ENCODE data around the gene ARNT2.

Gene ARNT2

DNA sequence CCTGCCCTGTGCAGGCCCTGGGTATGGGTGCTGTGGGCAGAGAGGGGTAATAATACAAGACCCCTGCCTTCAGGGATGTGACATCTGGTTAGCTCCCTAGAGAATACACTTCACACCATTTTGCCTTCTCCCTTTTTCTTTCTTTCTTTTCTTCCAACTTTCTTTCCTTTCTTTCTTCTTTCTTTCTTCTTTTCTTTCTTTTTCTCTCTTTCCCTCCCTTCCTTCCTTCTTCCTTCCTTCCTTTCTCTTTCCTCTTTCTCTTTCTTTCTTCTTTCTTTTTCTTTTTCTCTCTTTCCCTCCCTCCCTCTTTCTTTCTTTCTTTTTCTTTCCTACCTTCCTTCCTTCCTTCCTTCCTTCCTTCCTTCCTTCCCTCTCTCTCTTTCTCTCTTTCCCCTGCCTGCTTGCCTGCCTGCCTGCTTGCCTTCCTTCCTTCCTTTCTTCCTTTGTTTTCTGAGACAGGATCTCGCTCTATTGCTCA is 222.5 kb downstream of the ARNT2 start:
- Histone ChIP-seq H3K4me1 (ENCODE audit: insufficient read depth, low read length) (no peaks in the 10 kb centered on the region), H3K9me3 (ENCODE audit: insufficient read depth, low read depth, low read length) (peaks cover 16% of the 10 kb centered on the region; the same call in 1 of the 2 replicates), H3K27me3 (ENCODE audit: insufficient read depth, low read length) (no peaks in the 10 kb centered on the region), H3K36me3 (ENCODE audit: insufficient read depth, low read depth, low read length) (no peaks in the 10 kb centered on the region), H3K9ac (ENCODE audit: low read depth, low read length) (no peak overlapping the region), H3K27ac (ENCODE audit: low read length) (no peak overlapping the region), H3K4me3 (ENCODE audit: low read length) (no peak overlapping the region)

DNA sequence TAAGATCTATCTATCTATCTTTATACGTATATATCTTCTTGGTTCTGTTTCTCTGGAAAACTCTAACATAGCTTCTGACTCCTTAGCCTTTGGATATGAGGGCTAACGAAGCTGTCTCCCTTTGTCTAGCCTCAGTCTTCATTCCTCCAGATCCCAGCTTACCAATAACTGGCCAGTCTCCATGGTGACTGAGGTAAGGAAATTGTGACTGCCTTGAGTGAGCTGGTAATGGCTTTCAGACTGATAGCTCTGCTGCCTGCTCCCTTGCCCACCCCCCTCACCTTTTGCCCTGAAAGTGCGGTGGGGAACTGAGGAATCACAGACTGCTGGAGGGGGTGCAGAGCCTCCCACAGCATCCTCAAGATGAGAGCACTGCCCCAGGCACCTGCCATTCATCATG is 225.2 kb downstream of the ARNT2 start:
- H3K9ac ChIP-seq (ENCODE audit: low read depth, low read length): no peak overlapping the region
- no peaks in the 10 kb centered on the region for H3K36me3 ChIP-seq (ENCODE audit: insufficient read depth, low read depth, low read length)
- no peak overlapping the region for H3K4me3 ChIP-seq (ENCODE audit: low read length)
- no peaks in the 10 kb centered on the region for H3K4me1 ChIP-seq (ENCODE audit: insufficient read depth, low read length)
- H3K27ac ChIP-seq (ENCODE audit: low read length): no peak overlapping the region
- H3K9me3 ChIP-seq (ENCODE audit: insufficient read depth, low read depth, low read length): no peaks in the 10 kb centered on the region
- H3K27me3 ChIP-seq (ENCODE audit: insufficient read depth, low read length): no peaks in the 10 kb centered on the region

DNA sequence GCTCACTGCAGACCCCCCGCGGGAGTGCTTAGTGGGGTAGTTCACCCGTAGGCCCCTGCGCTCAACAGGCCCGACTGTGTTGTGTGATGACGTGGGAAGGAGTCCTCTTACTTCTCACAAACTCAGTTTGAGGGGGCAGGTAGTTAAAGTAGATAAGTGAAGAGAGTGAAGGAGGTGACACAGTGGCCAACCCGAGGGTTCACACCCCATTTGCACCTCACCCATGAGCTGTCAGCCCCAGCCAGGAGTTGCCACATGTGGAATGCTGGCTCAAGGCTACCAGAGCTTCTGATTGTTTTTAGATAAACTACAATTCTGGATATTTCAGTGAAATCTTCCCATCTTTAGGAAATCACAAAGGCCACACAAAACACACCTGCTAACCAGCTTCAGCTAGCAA is 226.8 kb downstream of the ARNT2 start:
- Histone ChIP-seq H3K27me3 (ENCODE audit: insufficient read depth, low read length) (no peaks in the 10 kb centered on the region), H3K36me3 (ENCODE audit: insufficient read depth, low read depth, low read length) (no peaks in the 10 kb centered on the region), H3K9ac (ENCODE audit: low read depth, low read length) (no peak overlapping the region), H3K4me1 (ENCODE audit: insufficient read depth, low read length) (no peaks in the 10 kb centered on the region), H3K27ac (ENCODE audit: low read length) (no peak overlapping the region), H3K9me3 (ENCODE audit: insufficient read depth, low read depth, low read length) (no peaks in the 10 kb centered on the region), H3K4me3 (ENCODE audit: low read length) (no peak overlapping the region)

DNA sequence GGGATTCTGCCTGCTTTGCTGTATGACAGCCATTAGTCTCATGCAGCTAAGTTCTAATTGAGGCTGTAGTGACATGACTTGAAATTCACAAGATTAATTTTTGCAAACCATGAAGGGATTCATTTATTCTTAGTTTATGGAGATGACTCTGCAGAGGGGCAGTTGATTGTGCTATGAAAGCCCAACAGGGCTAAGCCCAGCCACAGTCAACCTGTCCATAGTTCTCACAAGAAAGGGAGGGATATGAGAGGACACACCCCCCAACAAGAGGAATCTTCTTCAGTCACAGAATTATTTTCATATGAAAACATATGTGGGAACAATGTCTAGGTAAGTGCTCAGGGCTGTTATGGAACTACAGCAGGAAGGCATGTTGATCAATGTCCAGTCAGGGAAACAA is 229.0 kb downstream of the ARNT2 start:
- Histone ChIP-seq H3K27me3 (ENCODE audit: insufficient read depth, low read length) (no peaks in the 10 kb centered on the region), H3K27ac (ENCODE audit: low read length) (no peak overlapping the region), H3K4me3 (ENCODE audit: low read length) (no peak overlapping the region), H3K36me3 (ENCODE audit: insufficient read depth, low read depth, low read length) (no peaks in the 10 kb centered on the region), H3K9ac (ENCODE audit: low read depth, low read length) (no peak overlapping the region), H3K4me1 (ENCODE audit: insufficient read depth, low read length) (no peaks in the 10 kb centered on the region), H3K9me3 (ENCODE audit: insufficient read depth, low read depth, low read length) (no peaks in the 10 kb centered on the region)

DNA sequence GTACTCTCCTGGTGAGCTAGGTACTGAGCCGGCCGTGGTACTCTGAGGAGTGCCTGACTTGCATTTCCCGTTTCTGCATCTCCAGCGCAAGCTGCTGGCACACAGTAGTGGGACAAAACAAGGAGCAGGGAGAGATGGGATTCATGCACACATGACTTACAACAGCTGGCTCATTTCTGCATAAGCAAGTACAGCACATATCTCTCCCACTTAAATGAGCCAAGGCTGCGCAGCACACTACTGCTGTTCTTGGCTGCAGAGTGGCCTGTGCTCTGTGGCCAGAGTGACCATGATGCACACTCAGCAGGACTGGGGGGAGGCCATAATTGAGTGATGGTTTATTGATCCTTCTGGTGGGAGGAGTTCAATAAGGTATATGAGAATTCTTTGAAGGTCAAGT is 231.8 kb downstream of the ARNT2 start:
- Histone ChIP-seq H3K4me1 (ENCODE audit: insufficient read depth, low read length) (no peaks in the 10 kb centered on the region), H3K27ac (ENCODE audit: low read length) (no peak overlapping the region), H3K9me3 (ENCODE audit: insufficient read depth, low read depth, low read length) (peaks cover 9% of the 10 kb centered on the region; the same call in 1 of the 2 replicates), H3K36me3 (ENCODE audit: insufficient read depth, low read depth, low read length) (no peaks in the 10 kb centered on the region), H3K9ac (ENCODE audit: low read depth, low read length) (no peak overlapping the region), H3K27me3 (ENCODE audit: insufficient read depth, low read length) (no peaks in the 10 kb centered on the region), H3K4me3 (ENCODE audit: low read length) (no peak overlapping the region)

DNA sequence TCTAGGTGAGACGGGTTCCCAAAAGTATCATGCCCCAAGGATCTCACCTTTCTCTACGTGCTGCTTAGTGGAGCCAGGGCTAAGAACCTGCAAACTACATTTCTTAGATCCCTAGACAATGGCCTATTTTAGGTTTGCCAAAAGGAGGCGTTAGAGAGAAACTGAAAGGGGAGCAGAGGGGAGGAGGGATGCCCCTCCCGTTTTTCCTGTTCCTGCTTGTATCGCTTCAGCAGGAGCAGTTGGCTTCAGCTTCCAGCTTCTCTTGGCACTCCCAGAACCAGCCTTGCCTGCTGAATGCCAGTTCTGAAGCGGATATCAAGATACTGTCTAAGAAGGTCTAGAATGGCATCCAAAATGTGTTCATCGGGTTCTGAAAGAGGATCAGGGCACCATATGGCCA is 232.5 kb downstream of the ARNT2 start:
- H3K27ac ChIP-seq (ENCODE audit: low read length): no peak overlapping the region
- H3K9me3 ChIP-seq (ENCODE audit: insufficient read depth, low read depth, low read length): peaks cover 10% of the 10 kb centered on the region
- no peak overlapping the region for H3K9ac ChIP-seq (ENCODE audit: low read depth, low read length)
- no peaks in the 10 kb centered on the region for H3K4me1 ChIP-seq (ENCODE audit: insufficient read depth, low read length)
- no peaks in the 10 kb centered on the region for H3K36me3 ChIP-seq (ENCODE audit: insufficient read depth, low read depth, low read length)
- no peak overlapping the region for H3K4me3 ChIP-seq (ENCODE audit: low read length)
- no peaks in the 10 kb centered on the region for H3K27me3 ChIP-seq (ENCODE audit: insufficient read depth, low read length)

DNA sequence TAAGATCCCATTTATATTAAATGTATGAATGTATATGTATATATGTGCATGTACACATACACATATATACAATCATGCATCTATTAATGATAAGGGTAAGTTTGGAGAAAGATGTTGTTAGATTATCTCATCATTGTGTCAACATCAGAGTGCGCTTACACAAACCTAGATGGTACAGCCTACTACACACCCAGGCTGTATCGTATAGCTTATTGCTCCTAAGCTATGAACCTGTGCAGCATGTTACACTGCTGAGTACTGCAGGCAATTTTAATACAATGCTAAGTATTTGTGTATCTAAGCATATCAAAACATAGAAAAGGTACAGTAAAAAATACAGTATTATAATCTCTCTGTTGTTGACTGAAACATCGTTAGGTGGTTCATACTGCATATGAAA is 233.6 kb downstream of the ARNT2 start:
- Histone ChIP-seq H3K9me3 (ENCODE audit: insufficient read depth, low read depth, low read length) (peaks cover 10% of the 10 kb centered on the region), H3K36me3 (ENCODE audit: insufficient read depth, low read depth, low read length) (no peaks in the 10 kb centered on the region), H3K27ac (ENCODE audit: low read length) (no peak overlapping the region), H3K27me3 (ENCODE audit: insufficient read depth, low read length) (no peaks in the 10 kb centered on the region), H3K4me1 (ENCODE audit: insufficient read depth, low read length) (no peaks in the 10 kb centered on the region), H3K4me3 (ENCODE audit: low read length) (no peak overlapping the region), H3K9ac (ENCODE audit: low read depth, low read length) (no peak overlapping the region)

DNA sequence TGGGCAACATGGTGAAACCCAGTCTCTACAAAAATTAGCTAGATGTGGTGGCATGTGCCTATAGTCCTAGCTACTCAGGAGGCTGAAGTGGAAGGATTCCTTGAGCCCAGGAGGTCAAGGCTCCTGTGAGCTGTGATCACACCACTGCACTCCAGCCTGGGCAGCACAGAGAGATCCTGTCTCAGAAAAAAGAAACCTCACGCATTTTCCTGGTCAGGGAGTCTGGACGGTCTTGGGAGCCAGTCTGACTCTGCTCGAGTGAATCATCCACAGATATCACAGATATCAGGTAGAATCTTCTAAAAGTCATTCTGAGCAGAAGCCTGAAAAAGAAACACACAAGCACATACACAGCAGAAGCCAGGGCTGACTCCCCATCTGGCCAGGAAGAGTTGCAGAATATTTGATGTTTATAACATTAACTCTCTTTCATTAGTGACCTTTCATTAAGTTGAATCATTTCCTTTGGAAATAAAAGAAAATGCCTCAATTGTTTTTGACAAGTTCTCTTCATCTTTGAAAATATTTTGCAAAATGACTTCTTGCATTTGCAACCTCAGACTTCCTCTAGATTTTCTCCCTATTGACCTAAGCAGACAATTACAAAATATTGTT is 234.5 kb downstream of the ARNT2 start:
- Histone ChIP-seq H3K9me3 (ENCODE audit: insufficient read depth, low read depth, low read length) (peaks cover 10% of the 10 kb centered on the region), H3K9ac (ENCODE audit: low read depth, low read length) (no peak overlapping the region), H3K4me3 (ENCODE audit: low read length) (no peak overlapping the region), H3K27me3 (ENCODE audit: insufficient read depth, low read length) (no peaks in the 10 kb centered on the region), H3K27ac (ENCODE audit: low read length) (no peak overlapping the region), H3K36me3 (ENCODE audit: insufficient read depth, low read depth, low read length) (no peaks in the 10 kb centered on the region), H3K4me1 (ENCODE audit: insufficient read depth, low read length) (no peaks in the 10 kb centered on the region)

DNA sequence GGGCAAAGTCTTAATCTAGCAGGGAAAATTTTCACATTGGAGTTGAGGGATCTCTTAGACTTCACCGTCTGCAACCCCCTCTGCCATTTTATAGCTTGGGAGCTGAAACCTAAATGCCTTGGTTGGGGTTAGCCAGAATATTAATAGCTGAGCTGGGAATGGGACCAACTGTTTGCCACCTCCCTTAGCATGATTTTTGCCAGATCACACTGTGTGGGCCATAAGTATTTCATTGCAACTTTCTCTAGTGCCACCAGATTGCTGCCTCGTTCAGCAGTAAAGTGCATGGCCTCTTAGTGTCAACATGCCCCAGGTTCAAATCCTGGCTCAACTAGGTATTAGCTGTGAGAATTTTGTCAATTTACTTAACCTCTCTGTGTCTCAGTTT is 235.0 kb downstream of the ARNT2 start:
- Histone ChIP-seq H3K4me3 (ENCODE audit: low read length) (no peak overlapping the region), H3K27ac (ENCODE audit: low read length) (no peak overlapping the region), H3K9me3 (ENCODE audit: insufficient read depth, low read depth, low read length) (peaks cover 10% of the 10 kb centered on the region), H3K27me3 (ENCODE audit: insufficient read depth, low read length) (no peaks in the 10 kb centered on the region), H3K4me1 (ENCODE audit: insufficient read depth, low read length) (no peaks in the 10 kb centered on the region), H3K36me3 (ENCODE audit: insufficient read depth, low read depth, low read length) (no peaks in the 10 kb centered on the region), H3K9ac (ENCODE audit: low read depth, low read length) (no peak overlapping the region)

DNA sequence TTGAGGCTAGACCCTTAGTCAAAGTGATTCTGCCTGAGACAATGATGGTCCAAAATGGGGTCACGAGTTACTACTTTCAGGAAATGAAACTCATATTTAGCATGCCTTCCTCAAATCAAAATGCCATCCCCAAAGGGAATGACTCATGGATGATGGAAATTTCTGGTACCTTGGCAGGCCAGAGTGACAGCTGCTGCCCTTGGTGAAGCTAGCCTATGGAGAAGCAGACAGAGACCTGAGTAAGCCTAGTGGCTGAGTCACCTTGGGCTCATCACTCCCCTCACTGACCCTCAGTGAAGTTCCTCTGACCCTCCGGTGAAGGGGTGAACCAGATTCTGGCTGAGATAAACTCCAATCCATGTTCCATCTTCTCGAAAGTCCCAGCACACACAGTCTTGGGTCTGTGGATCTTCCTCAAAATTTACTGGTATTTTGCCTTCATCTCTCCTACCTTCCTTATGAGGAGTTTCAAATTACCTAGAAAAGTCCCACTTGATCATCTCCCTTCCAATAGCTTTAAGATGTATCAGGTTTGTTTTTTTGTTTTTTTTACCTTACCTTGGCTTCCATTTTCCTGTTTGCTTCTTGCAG is 236.4 kb downstream of the ARNT2 start:
- Histone ChIP-seq H3K9ac (ENCODE audit: low read depth, low read length) (no peak overlapping the region), H3K27me3 (ENCODE audit: insufficient read depth, low read length) (no peaks in the 10 kb centered on the region), H3K9me3 (ENCODE audit: insufficient read depth, low read depth, low read length) (peaks cover 10% of the 10 kb centered on the region), H3K27ac (ENCODE audit: low read length) (no peak overlapping the region), H3K4me3 (ENCODE audit: low read length) (no peak overlapping the region), H3K36me3 (ENCODE audit: insufficient read depth, low read depth, low read length) (no peaks in the 10 kb centered on the region), H3K4me1 (ENCODE audit: insufficient read depth, low read length) (no peaks in the 10 kb centered on the region)

DNA sequence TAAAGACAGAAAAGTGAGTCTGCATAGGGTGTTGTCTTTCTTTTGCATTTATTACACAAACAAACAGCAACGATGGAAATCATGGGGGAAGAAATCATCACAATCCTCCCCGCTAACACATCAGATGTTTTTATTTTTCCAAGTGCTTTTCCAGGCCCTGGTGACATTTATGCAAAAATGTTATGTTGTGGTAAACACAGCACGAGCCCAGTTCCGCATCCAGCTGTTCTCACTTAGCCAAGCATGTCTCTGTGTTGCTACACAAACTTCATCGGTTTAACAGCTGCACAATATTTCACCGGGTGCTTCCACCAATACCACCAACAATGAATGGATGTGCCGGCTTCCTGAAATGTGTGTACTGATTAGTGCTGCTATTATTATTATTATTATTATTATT is 237.2 kb downstream of the ARNT2 start:
- Histone ChIP-seq H3K9ac (ENCODE audit: low read depth, low read length) (no peak overlapping the region), H3K4me3 (ENCODE audit: low read length) (no peak overlapping the region), H3K27me3 (ENCODE audit: insufficient read depth, low read length) (no peaks in the 10 kb centered on the region), H3K4me1 (ENCODE audit: insufficient read depth, low read length) (no peaks in the 10 kb centered on the region), H3K36me3 (ENCODE audit: insufficient read depth, low read depth, low read length) (no peaks in the 10 kb centered on the region), H3K27ac (ENCODE audit: low read length) (no peak overlapping the region), H3K9me3 (ENCODE audit: insufficient read depth, low read depth, low read length) (peaks cover 15% of the 10 kb centered on the region)

DNA sequence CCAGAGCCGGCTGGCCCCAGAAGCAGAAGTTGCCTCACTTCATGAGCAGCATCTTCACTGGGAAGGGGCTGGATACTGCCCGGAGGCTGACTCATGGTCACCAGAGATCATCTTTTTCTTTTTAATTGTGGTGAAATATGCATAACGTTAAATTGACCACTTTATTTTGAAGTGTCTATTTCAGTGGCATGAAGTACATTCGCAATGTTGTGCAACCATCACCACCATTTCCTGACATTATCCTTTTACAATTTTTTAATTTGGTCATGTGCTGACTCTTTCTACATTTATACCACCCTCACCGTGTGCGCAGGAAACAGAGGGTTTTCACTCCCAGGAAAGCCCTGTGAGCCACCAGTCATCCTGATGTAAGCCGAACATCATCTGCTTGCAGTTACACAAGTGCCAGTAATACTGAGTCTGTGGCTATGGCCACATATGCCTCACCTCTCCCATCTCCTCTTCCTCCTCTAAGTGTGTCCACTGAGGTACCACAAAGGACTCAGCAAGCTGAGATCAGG is 239.3 kb downstream of the ARNT2 start:
- Histone ChIP-seq H3K4me1 (ENCODE audit: insufficient read depth, low read length) (no peaks in the 10 kb centered on the region), H3K4me3 (ENCODE audit: low read length) (no peak overlapping the region), H3K27me3 (ENCODE audit: insufficient read depth, low read length) (no peaks in the 10 kb centered on the region), H3K36me3 (ENCODE audit: insufficient read depth, low read depth, low read length) (no peaks in the 10 kb centered on the region), H3K9ac (ENCODE audit: low read depth, low read length) (no peak overlapping the region), H3K27ac (ENCODE audit: low read length) (no peak overlapping the region), H3K9me3 (ENCODE audit: insufficient read depth, low read depth, low read length) (peaks cover 23% of the 10 kb centered on the region)
